Stimulated activated CD4-positive, alpha-beta T cell treated with anti-CD3 and anti-CD28 coated beads, Interleukin-1b, Interleukin-23, amount 100 ng/mL, for 24 hours (primary cell): ENCODE measurements around the gene FRMD8.

ENCODE experiments used
- DNase-seq, 4 experiments: peaks; one replicate each; pipeline ENCODE4 v3.0.0-alpha.2; 2020; ENCODE audit warnings: low read depth in 4 of 4, low spot score in 1 of 4

The FRMD8 gene

DNA sequence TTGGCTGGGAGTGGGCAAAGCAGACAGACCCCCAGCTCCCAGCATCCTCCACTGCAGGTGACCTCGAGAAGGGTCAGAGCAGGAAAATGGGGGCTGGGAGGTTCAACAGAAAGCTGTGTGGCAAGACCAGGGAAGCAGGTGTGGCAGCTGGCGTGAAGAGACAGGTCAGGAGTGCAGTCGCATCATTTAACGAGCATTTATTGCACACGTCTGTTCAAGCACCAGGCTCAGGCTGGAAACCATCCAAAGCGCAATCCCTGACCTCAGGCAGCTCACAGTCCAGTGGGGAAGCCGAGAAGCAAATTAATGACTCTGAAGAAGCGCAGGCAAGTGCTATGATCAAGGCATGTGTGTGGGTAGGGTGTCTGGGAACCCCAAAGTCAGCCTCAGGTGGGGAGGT, 11.4 kb upstream of the FRMD8 start:
- DNase-seq, result no peak

DNA sequence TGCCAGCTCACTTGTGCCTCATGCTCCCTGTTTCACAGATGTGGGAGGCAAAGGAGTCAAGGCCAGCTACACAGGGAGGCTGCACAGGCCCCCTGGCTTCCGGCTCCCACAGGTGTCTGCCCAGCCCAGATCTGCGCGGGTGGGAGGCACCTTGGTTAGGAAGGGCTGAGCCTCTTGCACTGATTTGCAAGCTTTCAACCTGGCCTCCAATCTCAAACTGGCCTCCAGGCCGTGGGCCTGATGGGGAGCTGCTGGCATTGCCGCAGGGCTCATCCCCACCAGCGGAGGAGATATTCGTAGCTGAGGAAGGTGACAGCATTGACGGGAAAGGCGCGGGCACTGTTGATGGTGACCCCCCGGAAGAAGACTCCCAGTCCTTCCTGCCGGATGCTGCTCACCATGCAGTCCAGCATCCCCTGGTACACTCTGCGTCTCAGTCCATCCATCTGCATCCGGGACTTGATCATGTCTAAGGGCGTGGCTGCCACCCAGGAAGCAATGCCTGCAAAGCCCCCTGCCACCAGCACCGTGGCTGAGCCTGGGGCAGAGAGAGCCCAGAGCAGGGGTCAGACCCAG, 10.2 kb upstream of the FRMD8 start:
- DNase-seq, result no peak

DNA sequence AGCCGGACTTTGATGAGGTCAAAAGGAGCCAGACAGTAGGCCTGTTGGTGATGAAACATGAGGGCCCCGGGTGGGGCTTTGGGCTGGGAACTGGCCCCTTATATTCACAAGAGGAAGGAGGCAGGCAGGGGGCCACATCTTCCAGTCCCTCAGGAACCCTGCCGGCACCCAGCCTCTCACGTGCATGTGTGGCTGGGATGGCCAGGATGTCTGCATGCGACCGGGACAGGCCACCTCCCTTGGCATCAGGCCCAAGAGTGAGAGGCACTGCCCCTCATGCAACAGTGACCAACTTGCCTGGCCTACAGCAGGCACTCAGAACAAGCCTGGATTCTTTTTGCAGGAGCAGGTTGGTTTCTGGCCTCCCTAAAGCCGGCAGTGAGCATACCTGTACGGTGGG, 9.4 kb upstream of the FRMD8 start:
- no peak for DNase-seq

DNA sequence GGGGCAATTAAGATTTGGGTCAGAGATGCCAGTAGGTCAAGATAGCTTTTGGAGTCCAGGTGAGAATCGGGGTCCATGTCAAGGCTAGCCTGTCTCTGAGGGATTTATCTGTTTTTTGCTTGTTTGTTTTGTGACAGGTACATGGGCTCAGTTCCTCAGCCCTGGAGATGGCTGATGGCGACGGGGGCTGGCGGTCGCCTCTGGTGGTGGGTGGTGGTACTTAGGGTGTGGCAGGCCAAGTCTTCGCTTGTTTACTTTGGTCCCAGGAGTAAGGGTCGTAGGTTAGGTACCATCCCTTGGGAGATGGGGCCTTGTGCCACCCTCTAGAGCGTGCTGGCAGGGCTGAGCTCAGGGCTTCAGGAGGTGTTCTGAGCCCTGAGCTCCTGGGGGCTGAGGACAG, 8.7 kb upstream of the FRMD8 start:
- no peak for DNase-seq

- no peak for DNase-seq
Observed at GRCh38 chr11:65378208-65378927, 8.1 kb upstream of the FRMD8 start.

DNA sequence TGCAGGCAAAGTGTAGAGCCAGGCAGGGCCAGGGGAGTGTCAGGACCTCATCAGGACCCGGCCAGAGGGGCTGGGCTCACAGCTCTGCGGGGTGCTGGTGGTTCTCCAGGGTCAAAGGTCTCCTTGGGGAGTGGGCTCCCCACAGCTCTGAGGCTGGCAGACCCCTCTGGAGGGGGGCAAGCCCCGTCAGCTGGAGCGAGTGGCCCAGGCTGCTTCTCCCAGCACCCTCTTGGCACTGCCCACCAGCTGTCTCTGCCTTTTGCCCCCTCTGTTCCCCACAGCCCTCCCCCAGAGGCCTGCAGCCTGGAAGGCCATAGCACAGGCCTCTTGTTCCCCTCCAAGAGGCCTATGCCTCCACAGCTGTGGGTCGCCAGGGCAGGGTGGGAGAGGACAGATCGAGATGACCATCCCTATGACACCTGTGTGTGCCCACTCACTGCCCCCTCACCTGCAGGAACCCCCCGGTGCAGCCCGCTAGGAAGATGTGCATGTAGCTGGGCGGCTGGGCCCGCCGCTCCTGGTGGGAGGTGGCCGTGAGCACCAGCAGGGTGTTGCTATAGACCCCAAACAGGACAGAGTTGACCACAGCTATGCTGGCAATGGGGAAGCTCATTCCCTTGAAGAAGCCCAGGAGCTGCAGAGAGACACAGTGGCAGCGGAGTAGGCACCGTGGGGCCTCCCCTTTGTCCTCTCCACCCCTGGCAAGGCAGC, 7.4 kb upstream of the FRMD8 start:
- no peak for DNase-seq

GRCh38 chr11:65379698-65380459, 6.6 kb upstream of the FRMD8 start:
- no peak for DNase-seq

DNA sequence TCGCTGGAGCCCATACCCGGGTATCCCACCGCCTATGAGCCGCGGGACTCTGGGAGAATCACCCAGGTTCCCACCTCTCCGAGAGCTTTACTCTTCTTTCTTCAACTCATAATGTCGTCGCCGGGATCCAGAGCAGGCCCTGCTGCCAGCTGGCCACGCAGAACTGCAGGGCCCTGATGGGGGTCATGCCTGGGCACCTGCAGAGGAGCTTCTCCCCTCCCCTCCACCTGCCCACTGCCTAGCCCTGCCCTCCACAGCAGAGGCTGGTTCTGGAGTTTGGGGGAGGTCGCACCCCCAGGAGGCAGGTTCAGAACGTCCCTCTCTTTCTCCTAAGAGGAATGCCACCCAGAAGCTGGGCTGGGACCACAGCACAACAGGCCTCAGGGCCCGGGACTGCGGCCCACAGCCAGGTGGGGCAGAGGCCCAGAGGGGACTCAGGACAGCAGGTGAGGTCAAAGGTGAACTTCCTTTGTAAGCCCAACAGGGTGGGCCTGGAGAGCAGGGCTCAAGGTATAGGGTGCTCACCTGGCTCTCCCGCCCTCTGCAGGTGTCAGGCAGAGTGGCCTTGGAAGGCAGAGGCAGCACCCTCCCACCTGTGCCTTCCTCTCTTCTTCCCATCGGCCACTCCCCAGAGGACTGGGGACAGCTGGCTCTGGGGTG, 5.8 kb upstream of the FRMD8 start:
- no peak for DNase-seq

- DNase-seq, result peak in 1 of 4 experiments; percentile 17
Observed at GRCh38 chr11:65381716-65382032, 4.8 kb upstream of the FRMD8 start.

GRCh38 chr11:65382033-65382803, 4.2 kb upstream of the FRMD8 start, which contains the start of gene SLC25A45:
Gene SLC25A45, minus strand, starts transcription at chr11:65382646. Its CDS starts 695 bp downstream, at chr11:65381951.
- DNase-seq, result peak; percentile 67 to 93 (median 84)

- no peak for DNase-seq
Observed at GRCh38 chr11:65382804-65383368, 3.6 kb upstream of the FRMD8 start.

DNA sequence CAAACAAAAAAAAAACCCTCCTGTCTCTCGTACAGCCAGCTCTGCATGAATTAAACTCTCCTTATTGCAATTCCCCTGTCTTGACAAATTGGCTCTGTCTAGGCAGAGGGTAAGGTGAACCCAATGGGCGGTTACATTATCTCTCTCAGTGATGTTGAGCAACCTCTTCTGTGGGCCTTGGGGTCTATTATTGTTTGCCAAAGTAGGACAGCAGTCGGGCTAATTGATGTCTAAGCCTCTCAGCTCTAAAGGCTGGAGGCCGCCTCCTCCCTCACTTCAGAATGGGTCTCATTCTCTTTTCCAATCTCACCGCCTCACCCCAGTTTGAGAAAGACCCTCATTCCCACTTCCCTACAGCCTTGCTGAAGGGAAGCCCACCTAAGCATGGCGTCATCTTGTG, 2.7 kb upstream of the FRMD8 start:
- no peak for DNase-seq

- no peak for DNase-seq
Observed at GRCh38 chr11:65384301-65384889, 2.0 kb upstream of the FRMD8 start.

- no peak for DNase-seq
Observed at GRCh38 chr11:65388731-65389130, 2.3 kb downstream of the FRMD8 start.

GRCh38 chr11:65389294-65389980, 3.0 kb downstream of the FRMD8 start:
- no peak for DNase-seq

- DNase-seq, result no peak
Observed at GRCh38 chr11:65390099-65390941, 3.9 kb downstream of the FRMD8 start.

- no peak for DNase-seq
Observed at GRCh38 chr11:65390996-65391395, 4.6 kb downstream of the FRMD8 start.

- no peak for DNase-seq
Observed at GRCh38 chr11:65392186-65392829, 5.9 kb downstream of the FRMD8 start.
